Subcutaneous adipose tissue (tissue), 4 donors: ENCODE measurements around the gene NFATC2. TPM values are rescaled to one million over a fixed set of nuclear protein-coding genes. Genes with fewer than 3 reads are reported as not detected.

ENCODE experiments used
- total RNA-seq, 4 donors: library from RNA; depleted of rRNA; stranded (reverse); fragments of >200 nt; gene quantifications; one replicate each; pipeline ENCODE4 v1.1.0, GENCODE V29; 2016
- TF ChIP-seq, protein P1 (sequence below): fragments of 450-650 bp; IDR thresholded peaks from one replicate; pipeline ENCODE4 v1.5.1; 2016; ENCODE audit warnings: low read depth, mild to moderate bottlenecking, control low read depth, antibody characterized with exemption, moderate library complexity

The NFATC2 gene
- total RNA-seq, 4 donors from 2014 or later: 2.3 to 7.5 (median 5.8) TPM

DNA sequence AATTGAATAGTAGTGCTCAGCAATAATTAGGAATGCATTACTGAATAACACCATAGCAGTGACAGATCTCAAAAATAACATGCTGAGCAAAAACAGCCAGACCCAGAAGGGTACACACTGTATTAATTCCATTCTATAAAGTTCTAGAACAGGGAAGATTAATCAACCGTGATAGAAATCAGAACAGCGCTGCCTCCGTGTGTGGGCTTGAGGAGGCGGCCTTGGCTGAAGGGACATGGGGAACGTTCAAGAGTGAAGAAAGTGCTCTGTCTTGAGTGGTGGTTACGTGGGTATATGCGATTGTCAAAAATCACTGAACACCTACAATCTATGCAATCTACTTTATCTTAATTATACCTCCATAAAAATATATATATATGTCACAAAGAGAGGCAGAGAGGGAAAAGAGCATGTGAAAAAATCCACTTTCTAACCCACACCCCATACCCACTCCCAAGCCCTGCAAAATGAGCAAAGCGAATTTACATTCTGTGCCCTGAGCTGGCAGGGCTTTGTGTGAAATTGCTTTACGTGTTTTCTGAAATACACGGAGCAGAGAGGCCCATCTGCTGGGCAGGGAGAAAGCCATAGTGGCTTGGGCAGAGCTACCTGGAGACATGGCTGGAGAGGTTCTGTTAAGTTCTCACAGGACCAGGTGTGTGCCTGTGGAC, 74.4 kb downstream of the NFATC2 start:
- TF ChIP-seq, protein P1, sequence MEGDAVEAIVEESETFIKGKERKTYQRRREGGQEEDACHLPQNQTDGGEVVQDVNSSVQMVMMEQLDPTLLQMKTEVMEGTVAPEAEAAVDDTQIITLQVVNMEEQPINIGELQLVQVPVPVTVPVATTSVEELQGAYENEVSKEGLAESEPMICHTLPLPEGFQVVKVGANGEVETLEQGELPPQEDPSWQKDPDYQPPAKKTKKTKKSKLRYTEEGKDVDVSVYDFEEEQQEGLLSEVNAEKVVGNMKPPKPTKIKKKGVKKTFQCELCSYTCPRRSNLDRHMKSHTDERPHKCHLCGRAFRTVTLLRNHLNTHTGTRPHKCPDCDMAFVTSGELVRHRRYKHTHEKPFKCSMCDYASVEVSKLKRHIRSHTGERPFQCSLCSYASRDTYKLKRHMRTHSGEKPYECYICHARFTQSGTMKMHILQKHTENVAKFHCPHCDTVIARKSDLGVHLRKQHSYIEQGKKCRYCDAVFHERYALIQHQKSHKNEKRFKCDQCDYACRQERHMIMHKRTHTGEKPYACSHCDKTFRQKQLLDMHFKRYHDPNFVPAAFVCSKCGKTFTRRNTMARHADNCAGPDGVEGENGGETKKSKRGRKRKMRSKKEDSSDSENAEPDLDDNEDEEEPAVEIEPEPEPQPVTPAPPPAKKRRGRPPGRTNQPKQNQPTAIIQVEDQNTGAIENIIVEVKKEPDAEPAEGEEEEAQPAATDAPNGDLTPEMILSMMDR: no peak

DNA sequence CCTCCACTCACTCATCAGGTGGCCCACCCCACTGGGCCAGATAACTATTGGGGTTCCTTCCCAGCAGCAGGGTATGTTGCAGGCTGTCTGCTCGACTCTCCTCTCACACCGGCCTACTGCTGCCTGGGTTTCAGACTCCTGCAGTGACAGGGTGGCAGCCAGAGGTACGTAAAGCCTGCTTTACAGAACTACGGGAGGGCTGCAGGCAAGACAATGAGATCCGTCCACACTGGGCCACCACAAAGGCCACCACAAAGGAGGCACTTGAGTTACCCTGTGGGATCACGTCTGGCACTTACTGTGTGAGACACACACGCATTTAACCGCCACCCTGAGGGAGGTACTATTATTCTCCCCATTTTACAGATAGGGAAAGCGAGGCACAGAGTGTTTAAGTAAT, 78.5 kb downstream of the NFATC2 start:
- TF ChIP-seq, protein P1: no peak

DNA sequence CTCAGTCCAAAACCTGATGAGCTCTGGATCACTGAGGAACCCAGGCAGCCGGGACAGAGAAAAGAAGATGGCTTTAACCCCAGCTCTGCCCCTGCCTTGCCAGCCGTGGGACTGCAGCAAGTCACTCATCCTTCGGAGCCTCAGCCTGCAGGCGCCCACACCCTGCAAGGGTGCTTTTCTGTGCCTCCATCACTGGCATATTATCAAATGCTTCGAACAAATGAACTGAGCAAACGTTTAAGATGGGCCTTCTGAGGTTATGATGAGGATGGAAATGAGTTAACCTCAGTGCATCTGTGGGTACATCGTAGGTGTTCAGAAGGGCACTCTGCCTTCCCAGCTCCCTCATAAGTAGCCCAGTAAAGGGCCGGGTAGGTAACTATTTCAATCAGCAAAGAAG, 79.0 kb downstream of the NFATC2 start:
- TF ChIP-seq, protein P1: no peak

DNA sequence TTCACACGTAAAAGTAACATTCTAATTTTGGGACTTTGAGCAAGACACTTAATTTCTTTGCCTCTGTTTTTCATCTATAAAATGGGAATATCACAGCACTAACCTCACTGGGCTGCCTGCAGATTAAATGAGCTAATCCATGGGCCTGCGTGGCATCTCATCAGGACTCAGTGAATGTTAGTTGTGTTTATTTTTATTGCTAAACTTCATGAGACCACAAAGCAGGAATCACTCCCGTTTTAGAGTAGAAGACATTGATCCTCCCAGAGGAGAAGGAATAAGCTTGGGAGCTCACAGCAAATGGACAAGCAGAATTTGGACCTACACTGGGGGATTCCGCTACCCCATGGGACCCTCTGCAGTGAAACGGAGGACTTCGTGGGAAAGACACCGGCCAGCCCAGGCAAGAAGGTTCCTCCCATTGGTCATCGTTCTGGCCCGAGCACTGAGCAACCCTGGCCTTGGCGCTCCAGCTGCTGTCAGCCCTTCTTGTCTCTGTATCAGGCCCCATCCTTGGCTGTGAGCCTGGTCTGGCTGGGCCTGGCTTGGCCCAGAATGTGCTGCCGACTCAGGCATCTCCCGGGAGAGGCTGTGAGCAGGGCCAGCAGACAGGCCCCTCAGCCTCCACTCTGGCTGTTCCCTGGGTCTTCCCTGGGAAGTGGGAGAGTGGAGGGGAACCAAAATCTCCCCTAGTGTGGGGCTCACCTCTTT, 79.8 kb downstream of the NFATC2 start:
- TF ChIP-seq, protein P1: no peak

DNA sequence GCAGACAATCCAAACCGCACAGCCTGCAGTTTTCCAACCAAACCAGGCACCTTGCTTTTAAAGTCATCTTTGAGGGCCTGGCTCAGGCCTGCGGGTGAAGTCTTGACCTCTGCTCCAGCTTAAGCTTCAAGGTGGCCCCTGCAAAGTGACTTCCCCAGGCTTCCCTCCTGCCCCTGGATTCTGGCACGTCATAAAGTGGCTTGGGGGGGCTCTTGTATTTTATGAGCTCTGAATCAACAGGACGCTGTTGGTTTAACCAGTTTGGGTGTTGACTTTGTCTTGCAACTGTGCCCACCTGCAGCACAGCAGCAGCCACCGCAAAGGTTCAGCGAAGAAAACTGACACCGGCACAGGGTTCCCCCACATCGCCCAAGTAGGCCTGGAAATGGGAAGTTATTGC, 81.2 kb downstream of the NFATC2 start:
- TF ChIP-seq, protein P1: no peak

DNA sequence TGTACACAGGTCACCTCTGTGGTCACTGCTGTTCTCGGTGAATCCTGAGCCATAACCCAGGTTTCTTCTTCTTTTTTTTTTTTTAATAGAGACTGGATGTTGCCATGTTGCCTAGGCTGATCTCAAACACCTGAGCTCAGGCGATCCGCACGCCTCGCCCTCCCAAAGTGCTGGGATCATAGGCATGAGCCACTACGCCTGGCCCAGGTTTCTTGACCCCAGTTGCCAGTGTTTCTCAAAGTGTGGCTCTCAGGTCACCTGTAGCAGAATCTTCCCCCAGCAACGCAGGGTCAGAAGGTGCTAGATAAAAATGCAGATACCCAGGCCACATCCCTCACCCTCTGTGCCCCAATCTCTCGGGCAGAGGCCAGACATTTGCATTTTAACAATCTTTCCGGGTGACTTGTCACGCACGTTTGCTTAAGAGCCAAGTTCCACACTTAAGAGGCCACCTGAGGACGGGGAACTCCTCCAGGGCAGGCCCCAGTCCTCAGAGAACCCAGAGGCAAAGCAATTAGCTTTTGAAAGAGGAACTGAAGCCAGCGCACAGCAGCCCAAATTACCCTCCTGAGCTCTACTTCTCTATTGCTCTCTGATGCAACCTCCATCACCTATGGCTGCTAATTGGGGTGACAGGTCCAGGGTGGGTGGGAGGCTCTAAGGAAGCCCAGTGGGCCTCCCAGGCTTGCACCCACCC, 81.8 kb downstream of the NFATC2 start:
- TF ChIP-seq, protein P1: no peak

DNA sequence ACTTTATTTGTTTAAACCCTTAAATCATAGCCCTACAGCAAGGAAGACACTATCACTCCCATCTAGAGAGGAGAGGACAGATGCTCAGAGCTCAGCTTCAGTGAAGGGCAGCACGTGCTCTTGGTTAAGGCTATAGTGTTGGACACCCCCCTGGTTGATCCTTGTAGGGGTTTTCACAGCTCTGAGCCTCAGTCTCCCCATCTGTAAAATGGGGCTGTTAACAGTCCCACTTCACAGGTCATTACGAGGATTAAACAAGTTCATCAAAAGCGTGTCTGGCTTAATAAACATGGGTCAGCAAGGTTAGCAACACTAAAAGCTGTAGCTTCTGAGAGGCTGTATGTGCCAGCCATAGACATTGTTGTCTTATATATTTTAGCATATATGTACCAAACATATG, 82.4 kb downstream of the NFATC2 start:
- TF ChIP-seq, protein P1: no peak
